GM23338 (cell line): ENCODE measurements around the gene DHX8. TPM values are rescaled to one million over a fixed set of nuclear protein-coding genes. Genes with fewer than 3 reads are reported as not detected.

Source experiments
- CREB1 ChIP-seq: fragments of 250-450 bp; sonication (Bioruptor Pico); IDR thresholded peaks from 2 replicates; pipeline ENCODE4 v1.5.0; 2020; ENCODE audit warnings: low read depth, mild to moderate bottlenecking, moderate library complexity
- CTCF ChIP-seq, 2 experiments: fragments of 200-600 bp in 1 of 2; sonication (generic) in 1 of 2; conservative IDR thresholded peaks; 2 replicates each; pipeline versions ENCODE4 v1.5.1 to v1.6.1; 2016 to 2017; ENCODE audit warnings: antibody characterized with exemption in 2 of 2, low read depth in 2 of 2, mild to moderate bottlenecking in 2 of 2, moderate library complexity in 1 of 2
- microRNA counts: library from miRNA; unstranded; fragments of <30 nt; microRNA quantifications from one replicate; lab custom pipeline; 2017
- polyA plus RNA-seq: library from polyadenylated mRNA; unstranded; fragments of >200 nt; fragmentation: Nextera tagmentation; extraction: Ambion mirVana; gene quantifications from 2 replicates; pipeline ENCODE4 v1.2.1, GENCODE V29; 2016
- small RNA-seq: library from RNA; depleted of rRNA; stranded (forward); fragments of <200 nt; gene quantifications from one replicate; pipeline ENCODE3, GENCODE V24; 2014; ENCODE audit warnings: low replicate concordance
- total RNA-seq: library from RNA; depleted of rRNA; stranded (reverse); fragments of >200 nt; shearing (Covaris generic); gene quantifications from 2 replicates; pipeline ENCODE4 v1.2.3, GENCODE V29; 2014; rRNA removed

Gene DHX8
- total and polyA plus RNA-seq, 2 experiments from 2014 or later: 35.3 to 81.1 TPM

DNA sequence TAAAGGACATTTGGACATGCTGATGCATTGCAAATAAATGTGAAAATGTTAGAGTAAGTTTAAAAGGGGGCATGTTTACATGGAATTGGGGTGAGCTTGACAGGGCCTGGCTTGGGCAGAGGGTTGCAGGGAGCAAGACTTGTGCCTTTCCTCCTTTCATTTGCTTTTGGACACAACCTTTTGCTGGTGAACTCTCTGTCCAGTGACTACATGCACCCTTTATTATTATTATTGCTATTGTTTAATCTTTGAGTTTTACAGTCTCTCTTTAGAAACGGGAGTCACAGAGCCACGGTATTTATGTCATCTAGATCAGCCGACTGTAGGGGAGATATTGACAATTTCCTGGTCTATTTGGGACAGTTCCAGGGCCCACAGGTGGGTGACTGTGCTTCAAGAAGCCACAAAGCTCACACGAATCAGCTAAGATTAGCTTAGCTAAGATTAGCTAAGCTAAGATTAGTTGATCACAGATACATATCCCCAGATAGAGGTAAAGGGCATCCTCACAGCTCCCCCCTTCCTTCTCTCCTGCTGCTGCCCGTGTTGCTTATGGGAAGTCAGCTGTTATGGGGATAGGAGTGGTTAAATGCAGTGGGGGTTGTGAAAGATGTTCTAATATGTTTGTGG is 91.2 kb downstream of the DHX8 start (continued):
- no peak for TF ChIP-seq CTCF (conservative IDR thresholded peaks at IDR 0.05; ENCODE audit: low read depth in 2 of 2)
- no peak for TF ChIP-seq CREB1 (CRISPR knock-in tag)

MicroRNAs within 50 kb of the gene (microRNA counts, 767-probe panel; counts per million panel counts)
- microRNA hsa-miR-2117 (lab: Ali Mortazavi, UCI): not detected

Small RNA genes within 50 kb of the gene (small RNA-seq; reads per million reads assigned to genes)
- gene RNU6-406P: not detected
- gene RNU6-971P: not detected

Other genes with a start within 250 kb of the DHX8 start
- gene RNU2-1, start 250.0 kb upstream of the DHX8 start, total RNA-seq: not detected in 2 replicates
- 9.2 and 11.2 TPM in 2 replicates for gene RNU2-1, start 250.0 kb upstream of the DHX8 start, polyA plus RNA-seq
- 7.2 and 8.7 TPM in 2 replicates for gene ARL4D, start 85.0 kb upstream of the DHX8 start, total RNA-seq
- gene ARL4D, start 85.0 kb upstream of the DHX8 start, polyA plus RNA-seq: 9.5 and 11.5 TPM in 2 replicates
- gene ETV4, start 62.4 kb downstream of the DHX8 start, total RNA-seq: 126 and 149 TPM in 2 replicates
- 93.1 and 97.2 TPM in 2 replicates for gene ETV4, start 62.4 kb downstream of the DHX8 start, polyA plus RNA-seq
- gene MEOX1, start 177.9 kb downstream of the DHX8 start, total RNA-seq: not detected in 2 replicates
- not detected in 2 replicates for gene MEOX1, start 177.9 kb downstream of the DHX8 start, polyA plus RNA-seq